Peyer's patch (tissue), 4 donors: ENCODE data around the gene DAO.

ENCODE experiments used
- CTCF ChIP-seq, 6 experiments: fragments of 450-650 bp in 4 of 6; fragments of 200-600 bp in 2 of 6; sonication (generic) in 1 of 6; IDR thresholded peaks; one replicate each; pipeline ENCODE4 v1.5.1; 2017 to 2019; ENCODE audit warnings: antibody characterized with exemption in 6 of 6, mild to moderate bottlenecking in 3 of 6, moderate library complexity in 1 of 6
- POLR2A ChIP-seq, 2 donors: fragments of 450-650 bp; IDR thresholded peaks; one replicate each; pipeline ENCODE4 v1.5.1; 2017; ENCODE audit warnings: antibody characterized with exemption in 2 of 2, mild to moderate bottlenecking in 2 of 2, moderate library complexity in 2 of 2

- no peak for TF ChIP-seq CTCF (IDR thresholded peaks at IDR 0.05)
- TF ChIP-seq POLR2A (IDR thresholded peaks at IDR 0.05) = no peak
Measured at GRCh38 chr12:108935159-108935763, 55.4 kb downstream of the DAO start.
